Measurements from ENCODE around the gene SRD5A1. TPM values are rescaled to one million over a fixed set of nuclear protein-coding genes. Genes with fewer than 3 reads are reported as not detected.
A peak's percentile ranks its signal among the peaks of the same experiment; 100 is the strongest.

SRD5A1 gene
- total RNA-seq, 1 experiment from 2014 or later, result 29.9 TPM

GRCh38 chr5:6710551-6711318, 77.5 kb downstream of the SRD5A1 start:
- Histone ChIP-seq H2BK5ac (ENCODE audit: insufficient read length, low read length) (no peak overlapping the region), H3K23me2 (ENCODE audit: insufficient read length, low read depth, low read length, poor library complexity, severe bottlenecking) (peaks cover 11% of the 10 kb centered on the region), H3K4ac (ENCODE audit: low read depth, low read length) (no peak overlapping the region), H3T11ph (ENCODE audit: low read length) (no peak overlapping the region), H3K23ac (ENCODE audit: insufficient read length, low read depth, low read length) (no peak overlapping the region), H4K5ac (ENCODE audit: insufficient read length, low read depth, low read length) (no peak overlapping the region), H2BK15ac (ENCODE audit: low read depth, low read length) (no peak overlapping the region), H4K91ac (ENCODE audit: insufficient read length, low read depth, low read length) (no peak overlapping the region), H2AFZ (ENCODE audit: low read length) (no peak overlapping the region), H3K79me2 (ENCODE audit: insufficient read depth, low read length) (peaks cover 5% of the 10 kb centered on the region; the same call in 1 of the 2 replicates), H3K79me1 (ENCODE audit: insufficient read depth, low read depth, low read length, poor library complexity, severe bottlenecking) (no peaks in the 10 kb centered on the region), H2BK12ac (ENCODE audit: insufficient read length, low read depth, low read length) (no peak overlapping the region), H4K8ac (replicated peaks; ENCODE audit: insufficient read length, low read depth, low read length) (no peak overlapping the region), H2AK5ac (ENCODE audit: insufficient read length, low read length) (no peak overlapping the region), H2BK120ac (ENCODE audit: low read depth, low read length, poor library complexity, severe bottlenecking) (no peak overlapping the region), H3K27ac (ENCODE audit: insufficient read length, low read depth, low read length) (no peak overlapping the region), H3K14ac (ENCODE audit: insufficient read depth, low read length) (no peak overlapping the region), H2BK20ac (ENCODE audit: low read depth, low read length, poor library complexity, severe bottlenecking) (no peak overlapping the region), H3K56ac (ENCODE audit: insufficient read length, low read depth, low read length) (no peak overlapping the region), H3K9me3 (ENCODE audit: control insufficient read depth, low read depth, low read length) (no peaks in the 10 kb centered on the region), H3K4me1 (ENCODE audit: insufficient read depth, low read length) (no peaks in the 10 kb centered on the region; the same call in 1 of the 2 replicates), H3K4me2 (ENCODE audit: insufficient read depth, insufficient read length, low read length) (no peak overlapping the region), H4K20me1 (ENCODE audit: control insufficient read depth, insufficient read depth, insufficient read length) (no peaks in the 10 kb centered on the region), H3K18ac (ENCODE audit: insufficient read length, low read depth, low read length) (no peak overlapping the region), H3K27me3 (ENCODE audit: insufficient read depth, low read length) (no peaks in the 10 kb centered on the region), H3K9ac (ENCODE audit: extremely low read depth, insufficient read length, low read length) (no peak overlapping the region)
- no peak for TF ChIP-seq CTCF (conservative IDR thresholded peaks at IDR 0.05)
- Mint-ChIP-seq H3K4me3 (peak overlapping the region; percentile 1 to 18; a peak in 3 of 5 replicates), H3K36me3 (ENCODE audit: insufficient read depth in 1 of 3, low read depth in 3 of 3) (no peaks in the 10 kb centered on the region; a peak in 1 of 7 replicates), H3K27ac (no peak overlapping the region; a peak in 1 of 7 replicates), H3K4me1 (peaks cover 18% of the 10 kb centered on the region in 2 experiments), H3K9me3 (no peaks in the 10 kb centered on the region; a peak in 2 of 5 replicates), H3K27me3 (ENCODE audit: low read depth) (peaks cover 19% of the 10 kb centered on the region)
- no peak for DNase-seq
- WGBS (ENCODE audit: extremely low coverage, insufficient read length, low lambda C conversion rate), result no CpG with 5 or more reads among the region's 13 CpGs

Measured in H9 (cell line).